ENCODE data around the gene CD83.

- TF ChIP-seq CTCF (IDR thresholded peaks at IDR 0.05): no peak
- TF ChIP-seq POLR2A (IDR thresholded peaks at IDR 0.05): no peak
Measured at GRCh38 chr6:14092316-14092715, 25.3 kb upstream of the CD83 start.
